GM12878 (cell line): ENCODE measurements around the gene PALLD.

Experiments
- BCL11A ChIP-seq: IDR thresholded peaks from 2 replicates; pipeline ENCODE4 v1.6.1; 2011; ENCODE audit warnings: low read depth, low read length
- CEBPZ ChIP-seq: fragments of 150-350 bp; IDR thresholded peaks from 2 replicates; pipeline ENCODE4 v1.6.1; 2016; ENCODE audit warnings: low read depth, low read length
- CTCF ChIP-seq, 3 experiments: IDR thresholded peaks in 2 of 3; conservative IDR thresholded peaks in 1 of 3; 2 replicates each; pipeline ENCODE4 v1.5.1; 2011; ENCODE audit warnings: low read depth in 3 of 3, low read length in 3 of 3, mild to moderate bottlenecking in 3 of 3, control low read depth in 2 of 3, moderate library complexity in 2 of 3, inconsistent platforms in 1 of 3, mixed read lengths in 1 of 3; ENCODE audit not compliant: control insufficient read depth in 2 of 3, insufficient read depth in 1 of 3; ENCODE audit errors: extremely low read depth in 1 of 3
- MTA2 ChIP-seq: fragments of 450-650 bp; IDR thresholded peaks from 2 replicates; pipeline ENCODE4 v1.6.1; 2016; ENCODE audit warnings: low read depth, mild to moderate bottlenecking, moderate library complexity
- SIN3A ChIP-seq: IDR thresholded peaks from 2 replicates; pipeline ENCODE4 v1.6.1; 2012; ENCODE audit warnings: low read depth, low read length, improper control_type of control experiment
- SMC3 ChIP-seq: IDR thresholded peaks from 2 replicates; pipeline ENCODE4 v1.6.1; 2011; ENCODE audit warnings: low read length, improper control_type of control experiment, borderline replicate concordance
- STAT3 ChIP-seq: IDR thresholded peaks from 2 replicates; pipeline ENCODE4 v1.6.1; 2011; ENCODE audit warnings: low read depth, low read length, improper control_type of control experiment
- SUZ12 ChIP-seq: fragments of 200-600 bp; sonication (generic); IDR thresholded peaks from one replicate; pipeline ENCODE4 v1.6.1; 2018; ENCODE audit warnings: antibody characterized with exemption, mild to moderate bottlenecking; ENCODE audit not compliant: unreplicated experiment
- TARDBP ChIP-seq: IDR thresholded peaks from 2 replicates; pipeline ENCODE4 v1.6.1; 2016; ENCODE audit warnings: borderline replicate concordance

GRCh38 chr4:168646001-168646768, 149.3 kb downstream of the PALLD start:
- no peak for TF ChIP-seq CTCF (IDR thresholded peaks at IDR 0.05 in 2 of 3, conservative IDR thresholded peaks at IDR 0.05 in 1 of 3; ENCODE audit: control insufficient read depth in 2 of 3, extremely low read depth in 1 of 3, insufficient read depth in 1 of 3, low read depth in 3 of 3, low read length in 3 of 3)
- TF ChIP-seq SUZ12 = no peak
- TF ChIP-seq MTA2 = no peak
- no peak for TF ChIP-seq STAT3
- TF ChIP-seq TARDBP = no peak
- no peak for TF ChIP-seq CEBPZ
- no peak for TF ChIP-seq BCL11A
- no peak for TF ChIP-seq SMC3
- no peak for TF ChIP-seq SIN3A
